ENCODE measurements around the gene BCHE.

The BCHE gene

GRCh38 chr3:165837058-165837525 is at the start of gene BCHE:
Gene BCHE (minus strand): TSS chr3:165837423. CDS start chr3:165831033, 6,390 bp downstream.
- DNase-seq (ENCODE audit: low spot score), result no peak

- DNase-seq (ENCODE audit: low spot score), result no peak
Measured at GRCh38 chr3:165885558-165886270, 48.5 kb upstream of the BCHE start.

- DNase-seq (ENCODE audit: low spot score), result no peak
Measured at GRCh38 chr3:165884518-165884917, 47.3 kb upstream of the BCHE start.

GRCh38 chr3:165883863-165884478 is 46.7 kb upstream of the BCHE start:
- no peak for DNase-seq (ENCODE audit: low spot score)

GRCh38 chr3:165883117-165883516 is 45.9 kb upstream of the BCHE start:
- no peak for DNase-seq (ENCODE audit: low spot score)

GRCh38 chr3:165875644-165876043 is 38.4 kb upstream of the BCHE start:
- no peak for DNase-seq (ENCODE audit: low spot score)

GRCh38 chr3:165874663-165875489 is 37.7 kb upstream of the BCHE start:
- no peak for DNase-seq (ENCODE audit: low spot score)

- no peak for DNase-seq (ENCODE audit: low spot score)
Measured at GRCh38 chr3:165868088-165868487, 30.9 kb upstream of the BCHE start.

- DNase-seq (ENCODE audit: low spot score), result no peak
Measured at GRCh38 chr3:165859061-165859460, 21.8 kb upstream of the BCHE start.

- no peak for DNase-seq (ENCODE audit: low spot score)
Measured at GRCh38 chr3:165855581-165855980, 18.4 kb upstream of the BCHE start.

- DNase-seq (ENCODE audit: low spot score), result no peak
Measured at GRCh38 chr3:165854696-165855095, 17.5 kb upstream of the BCHE start.

- no peak for DNase-seq (ENCODE audit: low spot score)
Measured at GRCh38 chr3:165852711-165853110, 15.5 kb upstream of the BCHE start.

GRCh38 chr3:165852191-165852590 is 15.0 kb upstream of the BCHE start:
- no peak for DNase-seq (ENCODE audit: low spot score)

- DNase-seq (ENCODE audit: low spot score), result no peak
Measured at GRCh38 chr3:165846056-165846455, 8.8 kb upstream of the BCHE start.

- no peak for DNase-seq (ENCODE audit: low spot score)
Measured at GRCh38 chr3:165839296-165840076, 2.3 kb upstream of the BCHE start.

GRCh38 chr3:165837801-165838200 is 578 bp upstream of the BCHE start:
- DNase-seq (ENCODE audit: low spot score), result no peak

- DNase-seq (ENCODE audit: low spot score), result no peak
Measured at GRCh38 chr3:165835431-165835830, 1.8 kb downstream of the BCHE start.

GRCh38 chr3:165830746-165831145 is 6.5 kb downstream of the BCHE start:
- no peak for DNase-seq (ENCODE audit: low spot score)

- DNase-seq (ENCODE audit: low spot score), result no peak
Measured at GRCh38 chr3:165827883-165828282, 9.3 kb downstream of the BCHE start.

- no peak for DNase-seq (ENCODE audit: low spot score)
Measured at GRCh38 chr3:165827233-165827632, 10.0 kb downstream of the BCHE start.

- no peak for DNase-seq (ENCODE audit: low spot score)
Measured at GRCh38 chr3:165820671-165821123, 16.5 kb downstream of the BCHE start.

- DNase-seq (ENCODE audit: low spot score), result no peak
Measured at GRCh38 chr3:165817160-165817709, 20.0 kb downstream of the BCHE start.
